Esophagus squamous epithelium (tissue), 4 donors: ENCODE measurements around the gene BLTP2.

ENCODE experiments used
- POLR2A ChIP-seq, 4 donors: fragments of 450-650 bp; IDR thresholded peaks; one replicate each; pipeline ENCODE4 v1.6.1; 2017; ENCODE audit warnings: antibody characterized with exemption in 4 of 4, mild to moderate bottlenecking in 4 of 4, moderate library complexity in 3 of 4
- TF ChIP-seq, protein P1 (sequence below), 6 experiments: fragments of 450-650 bp in 4 of 6; fragments of 200-600 bp in 2 of 6; sonication (generic) in 2 of 6; IDR thresholded peaks; one replicate each; pipeline ENCODE4 v1.5.1; 2016 to 2019; ENCODE audit warnings: antibody characterized with exemption in 6 of 6, mild to moderate bottlenecking in 4 of 6, moderate library complexity in 4 of 6

DNA sequence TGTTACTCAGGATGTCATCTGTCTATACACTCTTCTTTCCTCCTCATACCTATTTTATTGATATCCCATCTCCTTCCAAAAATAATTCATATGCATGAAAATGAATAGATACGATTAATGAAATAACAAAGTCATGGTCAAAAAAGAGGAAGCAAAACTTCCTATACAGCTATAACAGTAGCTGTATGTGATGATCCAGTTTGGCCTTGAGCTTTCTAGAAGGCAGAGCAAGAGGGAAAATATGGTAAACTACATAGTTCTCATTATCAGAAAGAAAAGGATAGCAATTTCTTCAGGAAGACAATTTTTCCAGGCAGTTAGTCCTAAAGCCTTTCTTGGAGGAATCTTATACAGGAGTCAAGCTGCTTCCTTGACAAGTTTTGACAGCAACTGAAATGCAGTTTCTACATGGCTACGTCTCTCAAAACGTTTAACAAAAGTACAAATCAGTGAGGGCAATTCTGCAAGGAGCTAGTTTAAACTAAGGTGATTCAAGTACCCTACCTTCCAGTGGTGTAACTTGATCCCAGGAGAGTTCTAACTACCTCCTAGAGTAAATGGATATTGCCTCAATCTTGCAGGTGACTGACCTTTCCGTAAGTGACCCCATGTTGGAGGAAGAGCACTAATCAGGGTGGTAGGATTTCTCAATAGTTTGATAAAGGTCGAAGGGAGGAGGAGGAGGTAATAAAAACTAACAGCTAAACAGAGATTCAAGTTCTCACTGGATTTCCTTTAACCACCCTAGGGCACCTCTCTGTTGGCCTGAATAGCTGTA is 47.2 kb downstream of the BLTP2 start:
- TF ChIP-seq, protein P1, sequence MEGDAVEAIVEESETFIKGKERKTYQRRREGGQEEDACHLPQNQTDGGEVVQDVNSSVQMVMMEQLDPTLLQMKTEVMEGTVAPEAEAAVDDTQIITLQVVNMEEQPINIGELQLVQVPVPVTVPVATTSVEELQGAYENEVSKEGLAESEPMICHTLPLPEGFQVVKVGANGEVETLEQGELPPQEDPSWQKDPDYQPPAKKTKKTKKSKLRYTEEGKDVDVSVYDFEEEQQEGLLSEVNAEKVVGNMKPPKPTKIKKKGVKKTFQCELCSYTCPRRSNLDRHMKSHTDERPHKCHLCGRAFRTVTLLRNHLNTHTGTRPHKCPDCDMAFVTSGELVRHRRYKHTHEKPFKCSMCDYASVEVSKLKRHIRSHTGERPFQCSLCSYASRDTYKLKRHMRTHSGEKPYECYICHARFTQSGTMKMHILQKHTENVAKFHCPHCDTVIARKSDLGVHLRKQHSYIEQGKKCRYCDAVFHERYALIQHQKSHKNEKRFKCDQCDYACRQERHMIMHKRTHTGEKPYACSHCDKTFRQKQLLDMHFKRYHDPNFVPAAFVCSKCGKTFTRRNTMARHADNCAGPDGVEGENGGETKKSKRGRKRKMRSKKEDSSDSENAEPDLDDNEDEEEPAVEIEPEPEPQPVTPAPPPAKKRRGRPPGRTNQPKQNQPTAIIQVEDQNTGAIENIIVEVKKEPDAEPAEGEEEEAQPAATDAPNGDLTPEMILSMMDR (IDR thresholded peaks at IDR 0.05): no peak
- no peak for TF ChIP-seq POLR2A (IDR thresholded peaks at IDR 0.05)
